OCI-LY3 (cell line): Measurements from ENCODE around the gene ATOH8.

ENCODE experiments used
- H2AFZ ChIP-seq: fragments of 200-600, 300-600 bp; shearing (Covaris generic); 2 replicates; pipeline ENCODE4 v1.6.0; 2014; ENCODE audit warnings: antibody characterized with exemption, low read depth, low read length
- H3K27ac ChIP-seq: fragments of 200-600, 300-600 bp; sonication (generic); 2 replicates; pipeline ENCODE4 v1.5.1; 2014; ENCODE audit warnings: mild to moderate bottlenecking, low read length, moderate library complexity, mixed read lengths
- H3K27me3 ChIP-seq: fragments of 200-600, 300-600 bp; sonication (generic); 2 replicates; pipeline ENCODE4 v1.6.1; 2014; ENCODE audit warnings: low read depth, low read length, mixed read lengths
- H3K36me3 ChIP-seq: fragments of 200-600, 300-600 bp; sonication (generic); replicated peaks from 2 replicates; pipeline ENCODE3; 2014; ENCODE audit warnings: low read depth, low read length, mixed read lengths
- H3K4me1 ChIP-seq: fragments of 300-600, 200-600 bp; sonication (generic); 2 replicates; pipeline ENCODE4 v1.6.1; 2014; ENCODE audit warnings: low read length, mixed read lengths
- H3K4me2 ChIP-seq: fragments of 200-600, 300-600 bp; sonication (generic); 2 replicates; pipeline ENCODE4 v1.6.1; 2014; ENCODE audit warnings: low read length, mixed read lengths
- H3K4me3 ChIP-seq: fragments of 300-600, 200-600 bp; sonication (generic); 2 replicates; pipeline ENCODE4 v1.5.1; 2014; ENCODE audit warnings: antibody characterized with exemption, mild to moderate bottlenecking, low read length, moderate library complexity
- H3K79me2 ChIP-seq: fragments of 300-600, 200-600 bp; shearing (Covaris generic); 2 replicates; pipeline ENCODE4 v1.6.1; 2014; ENCODE audit warnings: mild to moderate bottlenecking, low read length, mixed read lengths
- H3K9ac ChIP-seq: fragments of 300-600, 200-600 bp; shearing (Covaris generic); 2 replicates; pipeline ENCODE4 v1.6.0; 2014; ENCODE audit warnings: mild to moderate bottlenecking, low read length, moderate library complexity
- H3K9me3 ChIP-seq: fragments of 200-600, 300-600 bp; shearing (Covaris generic); 2 replicates; pipeline ENCODE4 v1.6.1; 2014; ENCODE audit warnings: low read length, mixed read lengths; ENCODE audit not compliant: insufficient read depth
- H4K20me1 ChIP-seq: fragments of 200-600, 300-600 bp; sonication (generic); 2 replicates; pipeline ENCODE4 v1.6.1; 2016; ENCODE audit warnings: low read length, mixed read lengths; ENCODE audit not compliant: insufficient read depth
- EZH2phosphoT487 ChIP-seq: fragments of 200-600 bp; shearing (Covaris generic); IDR thresholded peaks from 2 replicates; pipeline ENCODE4 v1.6.1; 2018; ENCODE audit warnings: antibody characterized with exemption, mixed run types, low read depth
- TF ChIP-seq, protein P1 (sequence below): fragments of 200-600, 300-600 bp; sonication (generic); IDR thresholded peaks from 2 replicates; pipeline ENCODE4 v1.5.1; 2014; ENCODE audit warnings: antibody characterized with exemption, low read length, low read depth

The ATOH8 gene

GRCh38 chr2:85800586-85800985 is 46.8 kb downstream of the ATOH8 start:
- no peaks in the 10 kb centered on the region for H3K36me3 ChIP-seq

DNA sequence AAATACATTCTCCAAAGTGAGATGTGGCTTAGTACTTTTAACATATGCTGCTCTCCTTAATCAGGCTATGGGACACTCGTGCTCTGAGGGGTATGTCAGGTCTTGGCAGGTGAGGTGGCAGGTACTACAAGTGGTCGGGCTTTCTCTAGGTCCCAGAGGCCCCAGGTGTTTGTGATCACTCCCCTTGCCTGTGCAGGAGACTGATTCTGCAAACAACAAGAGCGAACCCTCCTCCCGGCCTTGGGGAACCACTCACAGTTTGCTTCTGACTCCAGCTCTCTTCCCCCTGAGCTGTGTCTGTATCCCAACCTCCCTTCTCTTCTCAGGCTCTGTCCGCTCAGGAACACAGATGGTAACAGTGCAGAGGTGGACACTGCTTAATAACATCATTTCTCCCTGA is 48.1 kb downstream of the ATOH8 start:
- Histone ChIP-seq H3K36me3 (no peaks in the 10 kb centered on the region), H3K4me2 (no peak overlapping the region), H2AFZ (no peak overlapping the region), H3K79me2 (no peaks in the 10 kb centered on the region), H3K4me1 (peaks cover 11% of the 10 kb centered on the region), H4K20me1 (no peaks in the 10 kb centered on the region), H3K4me3 (no peak overlapping the region), H3K9me3 (no peaks in the 10 kb centered on the region), H3K9ac (no peak overlapping the region), H3K27me3 (peaks cover 14% of the 10 kb centered on the region), H3K27ac (no peak overlapping the region)
- no peak for TF ChIP-seq EZH2phosphoT487
- TF ChIP-seq, protein P1, sequence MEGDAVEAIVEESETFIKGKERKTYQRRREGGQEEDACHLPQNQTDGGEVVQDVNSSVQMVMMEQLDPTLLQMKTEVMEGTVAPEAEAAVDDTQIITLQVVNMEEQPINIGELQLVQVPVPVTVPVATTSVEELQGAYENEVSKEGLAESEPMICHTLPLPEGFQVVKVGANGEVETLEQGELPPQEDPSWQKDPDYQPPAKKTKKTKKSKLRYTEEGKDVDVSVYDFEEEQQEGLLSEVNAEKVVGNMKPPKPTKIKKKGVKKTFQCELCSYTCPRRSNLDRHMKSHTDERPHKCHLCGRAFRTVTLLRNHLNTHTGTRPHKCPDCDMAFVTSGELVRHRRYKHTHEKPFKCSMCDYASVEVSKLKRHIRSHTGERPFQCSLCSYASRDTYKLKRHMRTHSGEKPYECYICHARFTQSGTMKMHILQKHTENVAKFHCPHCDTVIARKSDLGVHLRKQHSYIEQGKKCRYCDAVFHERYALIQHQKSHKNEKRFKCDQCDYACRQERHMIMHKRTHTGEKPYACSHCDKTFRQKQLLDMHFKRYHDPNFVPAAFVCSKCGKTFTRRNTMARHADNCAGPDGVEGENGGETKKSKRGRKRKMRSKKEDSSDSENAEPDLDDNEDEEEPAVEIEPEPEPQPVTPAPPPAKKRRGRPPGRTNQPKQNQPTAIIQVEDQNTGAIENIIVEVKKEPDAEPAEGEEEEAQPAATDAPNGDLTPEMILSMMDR, result no peak

More at GRCh38 chr2:85800586-85800985, 46.8 kb downstream of the ATOH8 start:
- no peak overlapping the region for H3K4me2 ChIP-seq
- no peak overlapping the region for H3K27ac ChIP-seq
- peaks cover 3% of the 10 kb centered on the region; the same call in 1 of the 2 replicates for H3K4me1 ChIP-seq
- TF ChIP-seq EZH2phosphoT487, result no peak
- TF ChIP-seq, protein P1, result no peak
- H4K20me1 ChIP-seq, result no peaks in the 10 kb centered on the region
- no peaks in the 10 kb centered on the region for H3K79me2 ChIP-seq
- no peak overlapping the region for H3K9ac ChIP-seq
- no peak overlapping the region for H3K4me3 ChIP-seq
- no peak overlapping the region for H2AFZ ChIP-seq
- peaks cover 14% of the 10 kb centered on the region for H3K27me3 ChIP-seq
- H3K9me3 ChIP-seq, result no peaks in the 10 kb centered on the region

DNA sequence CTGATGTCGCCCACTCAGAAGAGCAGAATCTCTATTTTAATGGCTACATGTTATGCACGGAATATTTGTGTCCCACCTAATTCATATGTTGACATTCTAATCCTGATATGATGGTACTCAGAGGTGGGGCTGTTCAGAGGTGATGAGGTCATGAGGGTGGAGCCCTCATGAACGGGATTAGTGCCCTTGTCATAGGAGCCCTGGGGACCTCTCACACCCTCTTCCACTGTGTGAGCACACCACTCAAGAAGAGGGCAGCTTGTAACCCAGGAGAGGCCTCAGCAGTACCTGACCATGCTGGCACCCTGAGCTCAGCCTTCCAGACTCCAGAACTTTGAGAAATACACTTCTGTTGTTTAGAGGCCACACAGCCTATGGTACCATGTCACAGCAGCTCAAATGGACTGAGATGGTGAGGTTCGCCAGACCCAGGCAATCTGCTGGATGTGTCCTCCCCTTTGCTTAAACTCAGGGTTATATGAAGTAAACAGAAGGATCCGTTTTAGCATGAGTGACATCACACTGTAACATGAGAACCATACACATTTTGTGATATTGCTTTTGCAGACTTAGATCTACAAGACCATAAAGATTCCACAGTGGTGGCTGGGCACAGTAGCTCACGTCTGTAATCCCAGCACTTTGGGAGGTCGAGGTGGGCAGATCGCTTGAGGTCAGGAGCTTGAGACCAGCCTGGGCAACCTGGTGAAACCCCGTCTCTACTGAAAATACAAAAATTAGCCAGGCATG is 48.7 kb downstream of the ATOH8 start:
- TF ChIP-seq EZH2phosphoT487, result no peak
- TF ChIP-seq, protein P1, result no peak
- Histone ChIP-seq H3K4me2 (no peak overlapping the region), H3K4me1 (peaks cover 11% of the 10 kb centered on the region), H3K79me2 (no peaks in the 10 kb centered on the region), H3K36me3 (no peaks in the 10 kb centered on the region), H2AFZ (no peak overlapping the region), H3K9ac (no peak overlapping the region), H3K9me3 (no peaks in the 10 kb centered on the region), H3K4me3 (no peak overlapping the region), H3K27me3 (peaks cover 14% of the 10 kb centered on the region), H3K27ac (no peak overlapping the region), H4K20me1 (no peaks in the 10 kb centered on the region)

DNA sequence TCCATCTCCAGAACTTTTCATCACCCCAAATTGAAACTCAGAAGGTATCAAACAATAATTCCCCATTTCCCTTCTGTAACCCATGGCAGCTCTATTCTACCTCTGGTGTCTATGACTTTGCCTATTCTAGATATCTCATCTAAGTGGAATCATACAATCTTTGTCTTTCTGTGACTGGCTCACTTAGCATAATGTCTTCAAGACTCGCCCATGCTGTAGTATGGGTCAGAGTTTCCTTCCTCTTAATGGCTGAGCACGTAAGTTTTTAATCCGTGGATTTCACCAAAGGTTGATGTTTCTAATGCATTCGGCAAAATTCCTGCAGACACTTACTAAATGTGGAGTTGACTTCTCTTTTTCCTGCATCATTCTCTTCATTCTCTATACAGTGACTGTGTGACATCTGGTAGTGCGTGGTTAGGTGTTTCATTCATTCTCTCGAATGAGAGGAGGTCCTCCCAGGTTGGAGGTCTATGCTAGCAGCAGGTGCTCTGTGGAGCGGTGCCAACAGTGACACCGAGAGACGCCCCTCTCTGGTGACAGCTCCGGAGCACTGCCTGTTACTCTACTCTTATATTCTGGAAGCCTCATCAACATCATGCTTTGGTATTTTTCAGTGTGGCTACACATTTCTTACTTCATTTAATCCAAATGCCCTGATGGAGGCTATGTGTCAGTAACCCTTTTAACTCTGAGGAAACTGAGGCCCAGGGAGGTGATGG is 50.1 kb downstream of the ATOH8 start:
- Histone ChIP-seq H3K79me2 (no peaks in the 10 kb centered on the region), H3K4me1 (peaks cover 11% of the 10 kb centered on the region), H3K27me3 (peaks cover 5% of the 10 kb centered on the region), H3K4me2 (no peak overlapping the region), H3K9me3 (no peaks in the 10 kb centered on the region), H2AFZ (no peak overlapping the region), H3K4me3 (no peak overlapping the region), H3K27ac (no peak overlapping the region), H3K36me3 (no peaks in the 10 kb centered on the region), H4K20me1 (no peaks in the 10 kb centered on the region), H3K9ac (no peak overlapping the region)
- TF ChIP-seq, protein P1, result no peak
- no peak for TF ChIP-seq EZH2phosphoT487
